NCI-H226 (cell line): ENCODE results near the gene STON2.
"Not testable (repeated sequence)": the region's sequence is repeated elsewhere in the genome, so short reads cannot be mapped to it uniquely, and the experiment has no call there.

Experiments used
- DNase-seq: peaks from one replicate; pipeline ENCODE4 v3.0.0-alpha.2; 2015

The STON2 gene

GRCh38 chr14:81260732-81261131, 139.4 kb downstream of the STON2 start:
- DNase-seq, result no peak

- DNase-seq, result no peak
These were observed 143.7 kb downstream of the STON2 start for GRCh38 chr14:81256289-81256960.

DNA sequence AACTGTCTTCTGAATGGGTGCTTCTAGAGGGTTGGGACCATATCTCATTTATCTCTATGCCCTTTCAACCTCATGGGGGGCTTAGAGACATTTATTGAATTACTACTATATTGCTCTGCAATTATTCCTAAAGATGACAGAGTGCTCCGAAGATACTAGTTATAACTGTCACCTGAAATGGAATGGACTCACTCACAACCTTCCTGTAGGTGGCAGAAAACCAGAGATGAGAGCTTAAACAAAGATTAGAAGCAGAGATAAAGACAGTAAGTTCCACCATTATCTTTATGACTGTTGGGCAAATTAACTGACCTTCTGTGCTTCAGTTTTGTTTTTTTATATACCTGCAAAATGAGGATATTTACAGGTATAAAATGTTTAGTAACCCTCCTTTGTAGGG, 147.8 kb downstream of the STON2 start:
- no peak for DNase-seq

GRCh38 chr14:81247271-81247766, 152.8 kb downstream of the STON2 start:
- DNase-seq, result no peak

GRCh38 chr14:81246461-81247270, 153.5 kb downstream of the STON2 start:
- DNase-seq, result no peak

GRCh38 chr14:81245771-81246170, 154.4 kb downstream of the STON2 start:
- DNase-seq, result no peak

- DNase-seq, result not testable (repeated sequence)
These were observed 155.7 kb downstream of the STON2 start for GRCh38 chr14:81244431-81244830.

DNA sequence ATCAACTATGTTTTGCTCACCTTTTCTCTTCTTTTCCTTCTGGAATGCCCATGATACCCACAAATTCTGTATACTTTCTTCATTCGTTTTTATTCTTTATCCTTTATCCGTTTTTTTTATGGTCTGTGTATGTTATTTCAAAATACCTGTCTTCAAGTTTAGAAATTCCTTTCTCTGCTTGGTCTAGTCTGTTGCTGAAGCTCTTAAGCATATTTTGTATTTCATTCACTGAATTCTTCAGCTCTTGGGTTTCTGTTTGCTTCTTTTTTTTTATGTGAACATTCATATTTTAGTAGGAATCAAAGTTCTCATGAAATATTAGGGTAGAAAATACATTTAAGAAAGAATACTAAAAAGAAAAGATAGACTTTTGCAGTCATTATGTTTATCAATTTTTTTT, 156.6 kb downstream of the STON2 start:
- no peak for DNase-seq

GRCh38 chr14:81236849-81237248, 163.3 kb downstream of the STON2 start:
- DNase-seq, result not testable (repeated sequence)

DNA sequence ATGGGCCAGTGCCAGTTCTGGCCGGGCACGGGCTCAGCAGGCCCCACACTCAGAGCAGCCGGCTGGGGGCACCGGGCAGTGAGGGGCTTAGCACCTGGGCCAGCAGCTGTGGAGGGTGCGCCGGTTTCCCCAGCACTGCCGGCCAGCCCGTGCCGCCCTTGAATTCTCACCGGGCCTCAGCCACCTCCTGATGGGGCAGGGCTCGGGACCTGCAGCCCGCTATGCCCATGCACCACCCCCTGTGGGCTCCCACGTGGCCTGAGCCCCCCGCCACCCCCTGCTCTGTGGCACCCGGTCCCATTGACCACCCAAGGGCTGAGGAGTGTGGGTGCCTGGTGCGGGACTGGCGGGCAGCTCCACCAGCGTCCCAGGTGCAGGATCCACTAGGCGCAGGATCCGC, 164.0 kb downstream of the STON2 start:
- no peak for DNase-seq

GRCh38 chr14:81235096-81235495, 165.0 kb downstream of the STON2 start:
- no peak for DNase-seq

DNA sequence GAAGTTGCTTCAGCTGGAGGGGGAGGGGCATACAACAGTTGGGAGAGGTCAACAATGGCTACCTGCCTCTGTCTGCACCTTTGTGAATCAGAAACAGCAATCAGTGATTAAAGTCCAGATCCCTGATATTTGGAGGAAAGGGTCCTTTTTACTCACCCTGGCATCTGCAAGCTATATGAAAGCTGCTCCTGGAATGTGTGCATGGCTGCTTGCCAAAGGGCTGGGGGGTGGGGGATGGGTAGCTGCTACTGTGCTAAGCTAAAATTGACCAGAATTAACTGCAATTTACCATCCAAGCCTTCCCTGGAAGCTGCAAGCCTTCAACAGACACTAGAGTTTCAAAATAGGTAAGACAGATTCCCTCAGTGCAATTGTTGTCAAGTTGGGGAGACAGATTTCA, 165.8 kb downstream of the STON2 start:
- DNase-seq, result no peak

GRCh38 chr14:81233615-81234014, 166.5 kb downstream of the STON2 start:
- DNase-seq, result no peak

- no peak for DNase-seq
These were observed 168.6 kb downstream of the STON2 start for GRCh38 chr14:81231540-81231939.

GRCh38 chr14:81224222-81224621, 175.9 kb downstream of the STON2 start:
- DNase-seq, result no peak

- DNase-seq, result not testable (repeated sequence)
These were observed 176.3 kb downstream of the STON2 start for GRCh38 chr14:81223788-81224187.

- no peak for DNase-seq
These were observed 177.4 kb downstream of the STON2 start for GRCh38 chr14:81222691-81223090.

DNA sequence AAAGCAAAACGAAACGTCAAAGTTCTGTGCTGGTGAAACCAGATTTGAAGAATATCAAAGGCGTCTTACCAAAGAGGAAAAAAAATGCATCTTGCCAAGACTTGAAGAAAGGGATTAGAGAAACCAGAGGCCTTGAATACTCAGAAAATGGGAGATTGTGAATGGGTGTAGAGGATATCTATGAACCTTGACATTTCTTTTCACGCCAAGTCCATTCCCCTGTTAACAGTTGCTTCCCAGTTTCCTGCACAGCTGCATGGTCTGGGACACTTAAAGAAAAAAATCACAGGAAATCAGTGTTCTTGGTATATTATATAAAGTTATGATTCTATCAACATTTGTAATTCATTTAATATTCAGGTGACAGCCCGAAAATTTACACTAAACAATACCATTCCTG, 178.0 kb downstream of the STON2 start:
- no peak for DNase-seq

DNA sequence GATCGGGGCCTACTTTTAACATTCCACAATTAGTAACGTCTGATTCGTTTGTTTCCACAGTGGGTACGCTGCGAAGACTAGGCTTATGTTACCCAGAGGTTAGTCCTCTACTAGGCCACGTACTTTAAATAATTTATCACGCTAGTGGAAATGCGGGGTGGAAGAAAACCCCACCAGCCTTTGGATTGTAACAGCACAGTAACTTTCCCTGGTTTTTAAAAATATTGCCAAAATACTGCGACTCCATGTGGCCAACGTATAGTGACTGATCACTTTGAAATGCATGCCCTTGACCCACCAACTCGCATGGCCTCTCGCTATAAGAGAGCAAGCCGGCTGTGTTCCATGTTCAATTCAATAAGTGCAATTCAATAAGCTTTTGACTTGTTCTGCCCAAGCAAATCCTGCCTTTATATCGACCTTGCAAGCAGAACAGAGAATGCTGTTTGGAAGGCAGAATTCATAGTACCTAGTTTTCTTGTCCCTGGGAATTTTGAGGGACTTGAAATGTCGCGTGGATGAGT, 178.5 kb downstream of the STON2 start:
- no peak for DNase-seq

DNA sequence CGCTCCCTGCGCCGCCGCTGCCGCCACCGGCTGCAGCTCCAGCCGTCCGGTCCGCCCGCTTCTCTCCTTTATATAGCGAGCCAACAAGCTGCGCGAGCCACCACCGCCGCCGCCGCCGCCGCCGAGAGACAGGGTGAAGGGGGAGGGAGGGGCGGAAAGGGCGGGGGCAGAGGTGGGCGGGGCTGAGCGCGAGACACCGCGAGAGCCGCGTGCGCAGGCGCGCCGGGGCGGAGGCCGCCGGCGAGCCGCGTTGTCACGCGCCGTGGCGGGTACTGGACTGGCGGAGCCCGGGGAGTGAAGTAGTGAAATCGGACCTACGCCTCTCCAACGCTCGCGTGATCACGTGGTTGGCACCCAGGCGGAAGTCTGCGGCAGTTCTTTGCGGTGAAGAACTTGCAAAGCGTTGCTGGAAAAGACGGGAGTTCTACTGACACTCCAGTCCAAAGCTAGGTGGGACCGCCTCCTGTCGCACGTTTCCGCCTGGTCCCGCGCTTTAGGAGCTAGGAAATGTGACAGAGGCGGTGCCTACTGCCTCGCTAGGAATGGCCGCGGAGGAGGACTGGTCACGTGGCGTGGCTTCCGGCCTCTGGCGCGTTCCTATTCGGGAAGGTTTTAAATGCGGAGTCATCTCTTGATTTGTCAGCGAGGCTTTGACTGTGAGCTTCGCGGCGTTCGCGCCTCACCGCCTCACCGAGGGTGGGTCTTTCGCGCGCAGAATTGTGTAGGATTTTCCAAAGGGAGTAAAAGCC, 179.1 kb downstream of the STON2 start, which contains the start of gene GTF2A1:
GTF2A1 (minus strand) TSS at position 130 of the 749 bp plus-strand sequence. CDS start 441 bp downstream, outside the sequence.
- DNase-seq, result peak; percentile 93

DNA sequence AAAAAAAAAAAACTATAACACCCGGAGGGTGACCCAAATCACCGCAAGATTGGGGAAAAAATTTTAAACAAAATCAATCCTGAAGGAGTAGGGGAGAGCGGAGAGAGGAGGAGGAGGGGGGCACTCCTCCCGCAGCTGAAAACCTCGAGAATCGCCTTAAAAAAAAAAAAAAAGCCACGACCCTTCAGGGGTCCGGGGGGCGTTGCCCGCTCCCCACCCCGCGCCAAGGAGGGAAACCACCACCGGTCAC, 179.6 kb downstream of the STON2 start:
- DNase-seq, result no peak

GRCh38 chr14:81219759-81220579, 180.2 kb downstream of the STON2 start:
- no peak for DNase-seq
